Measurements from ENCODE around the gene GLDN. TPM values are rescaled to one million over a fixed set of nuclear protein-coding genes. Genes with fewer than 3 reads are reported as not detected.

Gene GLDN
- total and polyA plus RNA-seq, 8 donors = 0.23 to 16.8 (median 0.68) TPM; not detected in 2

DNA sequence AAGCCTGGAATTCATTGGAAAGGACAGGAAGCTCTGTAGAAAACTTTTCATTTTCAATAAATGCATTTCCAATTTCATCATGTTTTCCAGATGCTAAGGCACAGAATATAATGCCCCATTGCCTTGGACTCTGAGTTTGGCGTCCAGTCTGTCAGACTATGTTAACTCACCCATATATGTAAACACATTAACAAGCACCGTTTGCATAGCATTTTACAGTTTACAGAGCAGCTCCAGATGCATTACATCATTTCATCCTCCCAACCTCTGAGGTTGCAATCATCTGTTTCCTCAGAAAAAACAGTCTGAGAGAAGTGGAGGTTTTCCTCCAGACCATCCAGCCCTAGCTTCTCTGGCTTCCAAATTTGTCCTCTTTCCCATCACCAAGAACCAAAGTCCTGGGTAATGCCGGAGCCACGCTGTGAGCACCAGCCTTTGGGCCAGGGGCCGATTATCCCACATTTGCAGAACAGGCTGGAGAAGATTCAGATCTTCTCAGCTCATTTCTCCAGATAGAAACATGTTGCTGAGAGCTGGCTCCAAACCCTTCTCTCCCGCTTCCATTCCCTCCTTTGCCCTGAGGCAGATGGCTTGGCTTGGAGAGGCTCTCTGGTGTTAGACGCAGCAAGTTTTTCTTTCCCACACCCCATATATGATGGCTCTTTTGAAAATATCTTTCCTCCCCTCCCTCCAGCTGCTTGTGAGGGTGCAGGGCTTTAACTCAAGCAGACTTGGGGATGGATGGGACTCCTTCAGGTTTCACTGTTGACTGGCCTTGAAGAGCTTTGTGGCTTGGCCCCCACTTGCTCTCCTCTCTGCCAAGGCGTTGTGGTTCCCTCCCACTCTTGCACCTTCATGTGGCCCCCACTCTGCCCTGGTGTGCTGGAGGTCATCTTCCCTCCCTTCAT is 29.0 kb upstream of the GLDN start:
- ATAC-seq = peak in 2 of 4 donors; percentile 26 to 36
- Histone ChIP-seq H3K4me3 (no peak overlapping the region), H3K36me3 (no peaks in the 10 kb centered on the region), H3K4me1 (no peaks in the 10 kb centered on the region), H3K9me3 (no peaks in the 10 kb centered on the region), H3K27me3 (no peaks in the 10 kb centered on the region), H3K27ac (no peak overlapping the region)
- FAIRE-seq = no peak
- WGBS, 2 donors = 76 to 79% methylated on average over 8 of the region's 8 CpGs
- intact Hi-C loops (cut with DNase I) = no loop called here
- DNase-seq = no peak
- no peak for TF ChIP-seq CTCF (IDR thresholded peaks at IDR 0.05)

DNA sequence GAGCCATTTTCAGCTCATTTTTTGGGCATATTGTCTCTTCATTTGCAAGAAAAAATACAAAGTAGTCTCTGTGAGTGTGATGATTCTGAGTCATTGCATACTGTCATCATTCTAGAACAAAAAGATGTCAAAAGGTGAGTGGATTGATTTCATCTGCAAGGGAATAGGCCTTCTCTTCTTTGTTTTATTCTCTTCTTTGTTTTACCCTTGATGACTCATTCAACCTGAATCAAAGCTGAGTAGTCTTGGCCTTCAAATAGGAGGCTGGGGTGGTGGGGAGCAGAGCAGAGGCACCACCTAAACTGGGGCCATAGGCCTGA is 28.4 kb upstream of the GLDN start:
- H3K9me3 ChIP-seq = no peaks in the 10 kb centered on the region
- H3K27ac ChIP-seq = no peak overlapping the region
- no peaks in the 10 kb centered on the region for H3K4me1 ChIP-seq
- H3K4me3 ChIP-seq = no peak overlapping the region
- DNase-seq (no peak), ATAC-seq (no peak), FAIRE-seq (no peak)
- TF ChIP-seq CTCF (IDR thresholded peaks at IDR 0.05) = no peak
- no peaks in the 10 kb centered on the region for H3K27me3 ChIP-seq
- H3K36me3 ChIP-seq = no peaks in the 10 kb centered on the region
- intact Hi-C loops (cut with DNase I) = no loop called here

GRCh38 chr15:51313644-51314280 is 27.7 kb upstream of the GLDN start:
- DNase-seq (no peak), FAIRE-seq (no peak), ATAC-seq (no peak)
- no peak overlapping the region for H3K4me3 ChIP-seq
- H3K9me3 ChIP-seq = no peaks in the 10 kb centered on the region
- intact Hi-C loops (cut with DNase I) = no loop called here
- TF ChIP-seq CTCF (IDR thresholded peaks at IDR 0.05) = no peak
- 90% methylated on average over 10 of the region's 10 CpGs for WGBS, 2 donors
- H3K27me3 ChIP-seq = no peaks in the 10 kb centered on the region
- H3K4me1 ChIP-seq = no peaks in the 10 kb centered on the region
- H3K36me3 ChIP-seq = no peaks in the 10 kb centered on the region
- no peak overlapping the region for H3K27ac ChIP-seq

GRCh38 chr15:51314391-51315337 is 26.8 kb upstream of the GLDN start:
- intact Hi-C loops (cut with DNase I) = no loop called here
- DNase-seq (no peak), FAIRE-seq (no peak), ATAC-seq (peak in 2 of 4 donors; percentile 50 to 58)
- Histone ChIP-seq H3K27me3 (no peaks in the 10 kb centered on the region), H3K9me3 (no peaks in the 10 kb centered on the region), H3K4me3 (no peak overlapping the region), H3K36me3 (no peaks in the 10 kb centered on the region), H3K27ac (no peak overlapping the region), H3K4me1 (no peaks in the 10 kb centered on the region)
- no peak for TF ChIP-seq CTCF (IDR thresholded peaks at IDR 0.05)
- WGBS, 2 donors = 60 to 62% methylated on average over 10 of the region's 10 CpGs

All from pancreas (tissue), 10 donors.